Ovary (tissue), 9 donors: ENCODE measurements around the gene PLPPR5. TPM values are rescaled to one million over a fixed set of nuclear protein-coding genes. Genes with fewer than 3 reads are reported as not detected.

Experiments used
- DNase-seq, 5 donors: peaks; one replicate each; pipeline ENCODE4 v3.0.0-alpha.2; 2019 to 2020
- H3K27ac ChIP-seq, 2 donors: fragments of 200-600 bp; one replicate each; pipeline versions ENCODE4 v1.5.1 to v1.8.0; 2019 to 2022
- H3K27me3 ChIP-seq: fragments of 200-600 bp; one replicate; pipeline ENCODE4 v1.8.0; 2022
- H3K36me3 ChIP-seq: fragments of 200-600 bp; sonication (generic); one replicate; pipeline ENCODE4 v1.5.1; 2019
- H3K4me1 ChIP-seq: one replicate; pipeline ENCODE4 v1.8.1; 2013; ENCODE audit warnings: mild to moderate bottlenecking, moderate library complexity; ENCODE audit not compliant: insufficient read depth
- H3K4me3 ChIP-seq: fragments of 200-600 bp; sonication (generic); one replicate; pipeline ENCODE4 v1.5.1; 2017
- H3K9me3 ChIP-seq, 2 donors: fragments of 200-600 bp in 1 of 2; sonication (generic) in 1 of 2; one replicate each; pipeline versions ENCODE4 v1.5.1 to v1.8.1; 2013 to 2019; ENCODE audit warnings: mild to moderate bottlenecking in 1 of 2, moderate library complexity in 1 of 2
- CTCF ChIP-seq, 3 donors: fragments of 450-650 bp in 2 of 3; fragments of 200-600 bp in 1 of 3; IDR thresholded peaks; one replicate each; pipeline versions ENCODE4 v1.5.1 to v1.8.0; 2016 to 2022; ENCODE audit warnings: antibody characterized with exemption in 3 of 3, mild to moderate bottlenecking in 1 of 3
- EP300 ChIP-seq: sonication (generic); formaldehyde crosslinking; IDR thresholded peaks from one replicate; pipeline ENCODE4 v1.6.1; 2017; ENCODE audit warnings: antibody characterized with exemption
- POLR2A ChIP-seq: fragments of 450-650 bp; IDR thresholded peaks from one replicate; pipeline ENCODE4 v1.6.1; 2017; ENCODE audit warnings: antibody characterized with exemption, mild to moderate bottlenecking, moderate library complexity
- WGBS, 3 donors: extraction: QIAGEN DNeasy Blood & Tissue Kit in 1 of 3; methylation state at CpG; one replicate each; pipeline versions ENCODE4 v1.1.5 to v1.1.7; 2013 to 2017; 5-methylcytosine and 5-hydroxymethylcytosine counted together
- intact Hi-C, 4 donors: fragments of 100-400 bp; cut with DNase I; formaldehyde crosslinking; loops; one replicate each; pipeline versions ENCODE4 v1.11.0 to v1.15.1; 2022 to 2023
- polyA plus RNA-seq, 2 donors: library from polyadenylated mRNA; stranded (reverse); fragments of 200-250 nt in 1 of 2; fragments of 350-450 nt in 1 of 2; fragmentation: Illumina TruSeq in 1 of 2; extraction: RNeasy Lipid Tissue Mini Kit (QIAGEN cat#74804) in 1 of 2; gene quantifications; one replicate each; pipeline ENCODE4 v1.2.3, GENCODE V29; 2013 to 2014
- total RNA-seq, 7 donors: library from RNA; depleted of rRNA in 2 of 7; stranded (reverse); fragments of >200 nt in 2 of 7; fragmentation: NEBNext Ultra II Directional in 3 of 7; extraction: Animal tissue kit (Norgen Biotek cat#: 25700) in 3 of 7; gene quantifications; one replicate each; pipeline versions ENCODE4 v1.1.0 to v1.2.4, GENCODE V29; 2016 to 2023
- donor health status: DM: no; HTN: no; CAD: no; lungs with moderate emphysema.
- donor health status: DM: no; HTN: no; CAD: no.
- donor health status: Bipolar disorder and iron deficiency.
- donor health status: DM: yes; HTN: yes; CAD: no.
- donor health status: DM: no; HTN: no; CAD: no.
- donor health status: DM: yes; HTN: yes; CAD: no.

Gene PLPPR5
- total and polyA plus RNA-seq, 9 donors = not detected

DNA sequence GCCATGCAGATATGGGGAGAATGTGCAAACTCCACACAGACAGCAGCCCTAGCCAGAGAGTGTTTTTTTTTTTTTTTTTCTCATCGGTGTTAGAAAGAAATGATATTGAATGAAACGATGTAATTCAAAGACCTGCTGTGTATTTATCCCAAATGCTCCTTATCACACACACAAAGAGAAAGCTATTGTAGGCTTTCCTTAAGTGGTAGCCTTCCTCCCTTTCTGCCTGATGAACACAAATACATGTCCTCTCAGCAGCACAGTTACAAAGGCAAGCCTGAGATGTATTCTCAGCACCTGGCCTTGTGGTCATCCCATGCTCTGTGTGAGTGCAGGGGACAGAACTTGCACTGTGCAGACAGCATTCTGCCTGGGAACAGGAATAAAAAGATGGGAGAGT lies 93.8 kb downstream of the PLPPR5 start:
- WGBS, 3 donors = 74 to 91% (median 78%) methylated on average over 2 of the region's 2 CpGs

DNA sequence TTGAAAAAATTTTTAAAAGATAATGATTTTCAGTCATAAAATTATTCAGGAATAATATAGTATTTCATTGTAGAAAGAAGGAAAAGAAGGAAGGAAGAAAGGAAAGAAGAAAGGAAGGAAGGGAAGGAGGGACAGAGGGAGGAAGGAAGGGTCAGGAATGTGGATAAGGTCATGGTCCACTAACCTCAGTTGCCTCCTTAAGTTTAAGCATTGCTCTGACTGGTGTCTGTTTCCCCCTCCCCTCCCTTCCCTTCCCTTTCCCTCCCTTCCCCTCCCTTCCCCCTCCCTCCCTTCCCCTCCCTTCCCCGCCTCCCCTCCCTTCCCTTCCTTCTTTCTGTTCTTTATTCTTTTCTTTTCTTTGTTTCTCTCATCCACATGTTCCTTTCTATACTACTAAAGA lies 95.7 kb downstream of the PLPPR5 start:
- no peaks in the 10 kb centered on the region for H3K9me3 ChIP-seq
- TF ChIP-seq CTCF (IDR thresholded peaks at IDR 0.05) (no peak), EP300 (no peak), POLR2A (no peak)
- H3K27ac ChIP-seq = no peak overlapping the region
- H3K27me3 ChIP-seq = no peaks in the 10 kb centered on the region
- no peak overlapping the region for H3K4me3 ChIP-seq
- intact Hi-C loops = no loop called here
- WGBS, 3 donors = 56 to 100% (median 67%) methylated on average over 1 of the region's 1 CpG
- H3K4me1 ChIP-seq = no peaks in the 10 kb centered on the region
- no peaks in the 10 kb centered on the region for H3K36me3 ChIP-seq
- DNase-seq = no peak

More for the DNA sequence above, 93.8 kb downstream of the PLPPR5 start:
- intact Hi-C loops = no loop called here
- H3K4me1 ChIP-seq = no peaks in the 10 kb centered on the region
- H3K36me3 ChIP-seq = no peaks in the 10 kb centered on the region
- H3K9me3 ChIP-seq = no peaks in the 10 kb centered on the region
- H3K4me3 ChIP-seq = no peak overlapping the region
- no peaks in the 10 kb centered on the region for H3K27me3 ChIP-seq
- H3K27ac ChIP-seq = no peak overlapping the region
- no peak for TF ChIP-seq CTCF (IDR thresholded peaks at IDR 0.05)
- no peak for TF ChIP-seq POLR2A
- DNase-seq = no peak

DNA sequence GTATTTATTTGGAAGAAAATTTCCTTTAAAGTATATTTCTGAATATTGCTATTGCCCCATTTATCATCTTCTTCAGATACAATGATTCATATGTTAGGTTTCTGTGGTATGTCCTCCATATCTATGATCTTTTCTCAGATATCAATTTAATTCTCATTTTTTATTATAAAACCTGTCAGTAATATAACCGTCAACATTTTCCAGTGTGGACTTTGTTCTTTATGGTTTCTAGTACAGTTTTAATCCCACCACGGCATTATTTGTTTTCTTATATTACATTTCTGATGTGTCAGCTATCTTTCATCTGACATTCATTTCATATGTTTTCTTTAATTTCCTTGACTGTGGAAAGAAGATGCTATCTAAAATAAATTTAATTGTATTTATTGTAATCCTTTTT lies 97.9 kb downstream of the PLPPR5 start:
- no peaks in the 10 kb centered on the region for H3K9me3 ChIP-seq
- H3K4me3 ChIP-seq = no peak overlapping the region
- H3K36me3 ChIP-seq = no peaks in the 10 kb centered on the region
- intact Hi-C loops = no loop called here
- no peaks in the 10 kb centered on the region for H3K4me1 ChIP-seq
- no peak overlapping the region for H3K27ac ChIP-seq
- TF ChIP-seq EP300 = no peak
- no peak for TF ChIP-seq CTCF (IDR thresholded peaks at IDR 0.05)
- no peak for TF ChIP-seq POLR2A
- DNase-seq = no peak
- no peaks in the 10 kb centered on the region for H3K27me3 ChIP-seq
- WGBS, 3 donors = 69 to 87% (median 87%) methylated on average over 2 of the region's 2 CpGs

DNA sequence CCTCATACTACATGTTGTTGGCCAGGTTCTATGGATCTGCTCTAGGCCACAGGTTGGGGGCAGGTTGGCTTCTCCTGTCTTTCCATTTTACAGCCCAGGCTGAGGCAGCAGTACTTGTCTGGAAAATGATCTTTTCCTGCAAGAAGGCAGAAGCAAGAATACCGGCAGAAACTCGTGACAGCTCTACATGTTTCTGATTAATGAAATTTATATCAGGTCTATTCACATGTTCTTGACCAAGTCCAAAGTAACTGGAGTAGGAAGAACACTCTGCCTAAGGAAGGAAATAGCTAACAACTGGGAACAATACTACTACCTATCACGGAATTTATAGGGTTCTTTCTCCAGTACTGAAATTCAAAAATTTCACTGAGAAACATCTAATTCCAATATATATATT lies 98.3 kb downstream of the PLPPR5 start:
- H3K4me3 ChIP-seq = no peak overlapping the region
- 72 to 82% (median 80%) methylated on average over 3 of the region's 3 CpGs for WGBS, 3 donors
- H3K9me3 ChIP-seq = no peaks in the 10 kb centered on the region
- no peak overlapping the region for H3K27ac ChIP-seq
- H3K27me3 ChIP-seq = no peaks in the 10 kb centered on the region
- no peaks in the 10 kb centered on the region for H3K36me3 ChIP-seq
- TF ChIP-seq CTCF (IDR thresholded peaks at IDR 0.05) (no peak), POLR2A (no peak), EP300 (no peak)
- intact Hi-C loops = no loop called here
- no peak for DNase-seq
- no peaks in the 10 kb centered on the region for H3K4me1 ChIP-seq

GRCh38 chr1:98904684-98905083 lies 100.0 kb downstream of the PLPPR5 start:
- Histone ChIP-seq H3K36me3 (no peaks in the 10 kb centered on the region), H3K9me3 (no peaks in the 10 kb centered on the region), H3K27me3 (no peaks in the 10 kb centered on the region), H3K4me3 (no peak overlapping the region), H3K4me1 (no peaks in the 10 kb centered on the region), H3K27ac (no peak overlapping the region)
- 72 to 87% (median 73%) methylated on average over 4 of the region's 4 CpGs for WGBS, 3 donors
- intact Hi-C loops = no loop called here
- DNase-seq = no peak
- TF ChIP-seq EP300 = no peak
- no peak for TF ChIP-seq POLR2A
- TF ChIP-seq CTCF (IDR thresholded peaks at IDR 0.05) = no peak
